Peyer's patch (tissue), 4 donors: ENCODE measurements around the gene COLGALT1. TPM values are rescaled to one million over a fixed set of nuclear protein-coding genes. Genes with fewer than 3 reads are reported as not detected.

ENCODE experiments used
- DNase-seq, 3 donors: peaks; one replicate each; pipeline ENCODE4 v3.0.0-alpha.2; 2017 to 2019
- H3K27ac ChIP-seq, 4 donors: fragments of 200-600 bp; sonication (generic); one replicate each; pipeline ENCODE4 v1.5.1; 2016 to 2019
- H3K27me3 ChIP-seq, 2 donors: fragments of 200-600 bp; sonication (generic); one replicate each; pipeline ENCODE4 v1.5.1; 2019
- H3K36me3 ChIP-seq, 3 donors: fragments of 200-600 bp; sonication (generic); one replicate each; pipeline ENCODE4 v1.5.1; 2016 to 2019
- H3K4me1 ChIP-seq, 4 donors: fragments of 200-600 bp; sonication (generic); one replicate each; pipeline ENCODE4 v1.5.1; 2016 to 2019
- H3K4me3 ChIP-seq, 4 donors: fragments of 200-600 bp; sonication (generic); 1 replicate in 3 of 4; 2 replicates in 1 of 4; pipeline ENCODE4 v1.5.1; 2016 to 2019; ENCODE audit warnings: mild to moderate bottlenecking in 1 of 4
- H3K9me3 ChIP-seq, 4 donors: fragments of 200-600 bp; sonication (generic); one replicate each; pipeline ENCODE4 v1.5.1; 2016 to 2019; ENCODE audit warnings: mild to moderate bottlenecking in 1 of 4
- CTCF ChIP-seq, 6 experiments: fragments of 450-650 bp in 4 of 6; fragments of 200-600 bp in 2 of 6; sonication (generic) in 1 of 6; IDR thresholded peaks; one replicate each; pipeline ENCODE4 v1.5.1; 2017 to 2019; ENCODE audit warnings: antibody characterized with exemption in 6 of 6, mild to moderate bottlenecking in 3 of 6, moderate library complexity in 1 of 6
- POLR2A ChIP-seq, 2 donors: fragments of 450-650 bp; IDR thresholded peaks; one replicate each; pipeline ENCODE4 v1.5.1; 2017; ENCODE audit warnings: antibody characterized with exemption in 2 of 2, mild to moderate bottlenecking in 2 of 2, moderate library complexity in 2 of 2
- total RNA-seq, 4 donors: library from RNA; depleted of rRNA; stranded (reverse); fragments of >200 nt; gene quantifications; one replicate each; pipeline ENCODE4 v1.1.0, GENCODE V29; 2016

Gene COLGALT1
- total RNA-seq, 4 donors from 2014 or later, result 24.7 to 79.2 (median 48.9) TPM

- Histone ChIP-seq H3K4me3 (no peak overlapping the region), H3K9me3 (peaks cover 0 to 7% (median 0%) of the 10 kb centered on the region in 4 donors), H3K4me1 (peaks cover 0 to 14% (median 12%) of the 10 kb centered on the region in 4 donors), H3K27me3 (no peaks in the 10 kb centered on the region), H3K27ac (no peak overlapping the region), H3K36me3 (no peaks in the 10 kb centered on the region)
- TF ChIP-seq CTCF (IDR thresholded peaks at IDR 0.05), result no peak
- no peak for TF ChIP-seq POLR2A (IDR thresholded peaks at IDR 0.05)
- no peak for DNase-seq
Observed at GRCh38 chr19:17604372-17605025, 49.0 kb downstream of the COLGALT1 start.

GRCh38 chr19:17605117-17605516 lies 49.7 kb downstream of the COLGALT1 start:
- no peak for TF ChIP-seq POLR2A (IDR thresholded peaks at IDR 0.05)
- TF ChIP-seq CTCF (IDR thresholded peaks at IDR 0.05), result no peak
- Histone ChIP-seq H3K4me1 (peaks cover 0 to 14% (median 12%) of the 10 kb centered on the region in 4 donors), H3K4me3 (no peak overlapping the region), H3K9me3 (peaks cover 0 to 7% (median 0%) of the 10 kb centered on the region in 4 donors), H3K27me3 (no peaks in the 10 kb centered on the region), H3K27ac (no peak overlapping the region), H3K36me3 (no peaks in the 10 kb centered on the region)
- DNase-seq, result no peak

- peak overlapping the region in 3 of 4 donors; percentile 22 to 53 (median 48) for H3K27ac ChIP-seq
- peak; percentile 75 to 91 (median 82) for DNase-seq
- peaks cover 0 to 7% (median 0%) of the 10 kb centered on the region in 4 donors for H3K9me3 ChIP-seq
- H3K4me3 ChIP-seq, result peak overlapping the region; percentile 28 to 54 (median 40)
- H3K36me3 ChIP-seq, result no peaks in the 10 kb centered on the region
- H3K27me3 ChIP-seq, result no peaks in the 10 kb centered on the region
- H3K4me1 ChIP-seq, result peaks cover 0 to 14% (median 12%) of the 10 kb centered on the region in 4 donors
- no peak for TF ChIP-seq POLR2A (IDR thresholded peaks at IDR 0.05)
- peak in 4 of 6 experiments; percentile 60 to 69 (median 64) for TF ChIP-seq CTCF (IDR thresholded peaks at IDR 0.05)
Observed at GRCh38 chr19:17605761-17606589, 50.5 kb downstream of the COLGALT1 start.

- no peaks in the 10 kb centered on the region for H3K36me3 ChIP-seq
- TF ChIP-seq POLR2A (IDR thresholded peaks at IDR 0.05), result no peak
- no peak for TF ChIP-seq CTCF (IDR thresholded peaks at IDR 0.05)
- no peak for DNase-seq
- H3K27ac ChIP-seq, result peak overlapping the region in 1 of 4 donors; percentile 48
- H3K4me1 ChIP-seq, result peaks cover 0 to 14% (median 12%) of the 10 kb centered on the region in 4 donors
- peaks cover 0 to 7% (median 0%) of the 10 kb centered on the region in 4 donors for H3K9me3 ChIP-seq
- H3K4me3 ChIP-seq, result peak overlapping the region; percentile 28 to 54 (median 40)
- no peaks in the 10 kb centered on the region for H3K27me3 ChIP-seq
Observed at GRCh38 chr19:17606590-17607185, 51.2 kb downstream of the COLGALT1 start.

- Histone ChIP-seq H3K27me3 (no peaks in the 10 kb centered on the region), H3K36me3 (no peaks in the 10 kb centered on the region), H3K27ac (no peak overlapping the region), H3K4me3 (no peak overlapping the region), H3K9me3 (peaks cover 0 to 7% (median 0%) of the 10 kb centered on the region in 4 donors), H3K4me1 (peaks cover 0 to 14% (median 12%) of the 10 kb centered on the region in 4 donors)
- TF ChIP-seq POLR2A (IDR thresholded peaks at IDR 0.05), result no peak
- no peak for TF ChIP-seq CTCF (IDR thresholded peaks at IDR 0.05)
- no peak for DNase-seq
Observed at GRCh38 chr19:17607936-17608335, 52.5 kb downstream of the COLGALT1 start.
